WERI-Rb-1 (cell line): ENCODE measurements around the gene EEIG1.
A peak's percentile ranks its signal among the peaks of the same experiment; 100 is the strongest.

ENCODE experiments used
- DNase-seq: peaks from one replicate; pipeline ENCODE4 v3.0.0-alpha.2; 2020
- H3K27ac ChIP-seq: fragments of 250-450 bp; sonication (Bioruptor Pico); 2 replicates; pipeline ENCODE4 v1.5.1; 2020; ENCODE audit warnings: mild to moderate bottlenecking, moderate library complexity
- H3K27me3 ChIP-seq: fragments of 250-450 bp; sonication (Bioruptor Pico); 2 replicates; pipeline ENCODE4 v1.5.1; 2021; ENCODE audit warnings: mild to moderate bottlenecking, low read depth, moderate library complexity; ENCODE audit not compliant: insufficient read depth, severe bottlenecking
- H3K36me3 ChIP-seq: fragments of 250-450 bp; sonication (Bioruptor Pico); 2 replicates; pipeline ENCODE4 v1.5.1; 2020; ENCODE audit warnings: mild to moderate bottlenecking, moderate library complexity
- H3K4me3 ChIP-seq: 2 replicates; pipeline ENCODE4 v1.5.1; 2011; ENCODE audit warnings: low read depth, mild to moderate bottlenecking, control low read depth, low read length
- H3K9me3 ChIP-seq: fragments of 250-450 bp; sonication (Bioruptor Pico); 2 replicates; pipeline ENCODE4 v1.5.1; 2021; ENCODE audit warnings: mild to moderate bottlenecking, moderate library complexity; ENCODE audit not compliant: severe bottlenecking
- CTCF ChIP-seq: IDR thresholded peaks from 2 replicates; pipeline ENCODE4 v1.5.1; 2011; ENCODE audit warnings: low read depth, mild to moderate bottlenecking, control low read depth, inconsistent platforms, low read length

EEIG1 gene

GRCh38 chr9:127962278-127962677 lies 18.5 kb downstream of the EEIG1 start:
- no peak overlapping the region for H3K27ac ChIP-seq
- TF ChIP-seq CTCF: no peak

GRCh38 chr9:127961613-127962155 lies 19.1 kb downstream of the EEIG1 start:
- Histone ChIP-seq H3K27me3 (no peaks in the 10 kb centered on the region), H3K36me3 (peaks cover 19% of the 10 kb centered on the region; the same call in 1 of the 2 replicates), H3K4me3 (no peak overlapping the region), H3K9me3 (peaks cover 3% of the 10 kb centered on the region), H3K27ac (no peak overlapping the region)
- no peak for TF ChIP-seq CTCF
- DNase-seq: no peak

More at GRCh38 chr9:127962278-127962677, 18.5 kb downstream of the EEIG1 start:
- no peak for DNase-seq
- Histone ChIP-seq H3K4me3 (no peak overlapping the region), H3K27me3 (no peaks in the 10 kb centered on the region), H3K9me3 (peaks cover 3% of the 10 kb centered on the region), H3K36me3 (peaks cover 19% of the 10 kb centered on the region; the same call in 1 of the 2 replicates)

DNA sequence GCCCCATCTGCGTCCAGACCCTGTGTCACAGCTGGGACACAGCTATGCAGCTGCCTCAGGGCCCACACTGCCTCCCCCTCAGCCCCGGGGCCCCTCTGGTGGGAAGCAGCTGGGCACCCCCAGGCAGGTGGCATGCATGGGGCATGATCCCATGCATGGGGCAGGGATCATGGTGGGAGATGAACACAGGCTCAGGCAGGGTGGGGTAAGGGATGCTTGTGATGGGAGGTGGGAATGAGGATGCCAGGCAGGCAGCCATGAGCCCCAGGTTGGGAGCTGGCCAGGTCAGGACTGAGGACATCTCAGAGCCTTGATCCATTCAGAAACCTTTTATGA lies 19.7 kb downstream of the EEIG1 start:
- TF ChIP-seq CTCF: no peak
- Histone ChIP-seq H3K27me3 (no peaks in the 10 kb centered on the region), H3K4me3 (no peak overlapping the region), H3K36me3 (peaks cover 19% of the 10 kb centered on the region; the same call in 1 of the 2 replicates), H3K9me3 (peaks cover 3% of the 10 kb centered on the region), H3K27ac (no peak overlapping the region)
- DNase-seq: no peak

- Histone ChIP-seq H3K9me3 (peaks cover 3% of the 10 kb centered on the region), H3K4me3 (no peak overlapping the region), H3K36me3 (peaks cover 19% of the 10 kb centered on the region; the same call in 1 of the 2 replicates), H3K27me3 (no peaks in the 10 kb centered on the region), H3K27ac (peak overlapping the region; percentile 28)
- TF ChIP-seq CTCF: no peak
- no peak for DNase-seq
Measured at GRCh38 chr9:127960410-127961154, 20.2 kb downstream of the EEIG1 start.

GRCh38 chr9:127959841-127960409 lies 20.9 kb downstream of the EEIG1 start:
- TF ChIP-seq CTCF: no peak
- Histone ChIP-seq H3K36me3 (peaks cover 19% of the 10 kb centered on the region; the same call in 1 of the 2 replicates), H3K27me3 (no peaks in the 10 kb centered on the region), H3K9me3 (peaks cover 3% of the 10 kb centered on the region), H3K4me3 (no peak overlapping the region), H3K27ac (peak overlapping the region; percentile 28; the same call in 1 of the 2 replicates)
- DNase-seq: no peak
